ENCODE results near the gene PDE10A.

PDE10A gene

DNA sequence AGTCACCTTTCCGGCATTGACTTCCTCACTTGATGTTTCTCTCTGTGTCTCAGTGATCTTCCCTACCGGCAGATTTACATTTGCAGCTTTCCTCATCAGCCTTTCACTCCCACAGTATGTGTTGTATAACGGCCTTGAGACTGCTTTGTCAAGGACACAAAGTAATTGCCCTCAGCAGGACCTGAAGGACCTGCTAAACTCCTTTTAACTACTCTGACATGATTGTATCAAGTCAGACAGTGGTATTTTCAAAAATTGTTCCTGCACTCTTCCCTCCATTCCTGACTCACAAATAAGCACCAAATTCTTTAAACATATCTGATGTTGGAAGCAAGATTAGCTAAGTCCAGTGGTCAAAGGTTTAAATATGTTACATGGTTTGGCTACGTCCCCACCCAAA, 62.4 kb downstream of the PDE10A start:
- no peak for TF ChIP-seq CTCF (IDR thresholded peaks at IDR 0.05)

DNA sequence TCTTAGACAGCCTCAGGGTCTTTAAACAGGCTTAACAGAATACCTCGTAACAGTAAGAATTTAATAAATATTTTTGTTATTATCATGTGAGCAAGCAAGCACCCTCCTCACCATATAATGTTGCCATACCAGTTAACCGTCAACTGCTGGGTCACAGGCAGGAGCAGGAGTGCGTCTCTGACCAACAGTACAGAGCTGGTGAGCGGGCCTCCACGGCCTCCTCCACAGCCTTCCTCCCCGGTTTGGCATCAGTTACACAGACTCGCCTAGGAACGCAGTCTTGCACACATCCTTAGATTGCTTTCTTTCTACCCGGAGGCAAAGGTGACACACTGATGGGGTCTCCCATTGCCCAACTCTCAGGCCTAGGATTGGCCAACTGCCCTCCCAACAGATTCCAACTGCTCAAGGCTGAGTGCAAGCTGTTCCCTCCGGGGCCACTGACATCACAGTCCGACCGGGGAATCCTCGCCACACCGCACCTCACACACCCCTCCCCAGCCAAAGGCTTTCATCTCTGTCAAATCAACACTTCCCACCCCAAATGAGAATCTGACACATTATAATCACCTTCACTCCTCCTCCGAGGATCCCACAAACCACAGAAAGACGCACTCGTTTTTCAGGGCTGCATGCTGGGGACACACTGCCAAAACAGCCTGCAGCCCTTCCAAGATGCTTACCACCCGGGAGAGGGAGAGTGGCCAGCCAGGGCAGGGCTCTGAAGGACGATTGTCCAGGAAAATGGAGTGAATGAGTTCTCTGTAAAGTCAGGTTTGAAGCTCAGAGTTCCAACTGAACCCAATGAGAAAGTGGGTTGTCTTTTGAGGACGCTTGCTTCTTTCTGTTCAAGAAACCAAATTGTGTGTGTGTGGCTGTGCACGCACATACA, 63.2 kb downstream of the PDE10A start:
- TF ChIP-seq CTCF (IDR thresholded peaks at IDR 0.05) = no peak

DNA sequence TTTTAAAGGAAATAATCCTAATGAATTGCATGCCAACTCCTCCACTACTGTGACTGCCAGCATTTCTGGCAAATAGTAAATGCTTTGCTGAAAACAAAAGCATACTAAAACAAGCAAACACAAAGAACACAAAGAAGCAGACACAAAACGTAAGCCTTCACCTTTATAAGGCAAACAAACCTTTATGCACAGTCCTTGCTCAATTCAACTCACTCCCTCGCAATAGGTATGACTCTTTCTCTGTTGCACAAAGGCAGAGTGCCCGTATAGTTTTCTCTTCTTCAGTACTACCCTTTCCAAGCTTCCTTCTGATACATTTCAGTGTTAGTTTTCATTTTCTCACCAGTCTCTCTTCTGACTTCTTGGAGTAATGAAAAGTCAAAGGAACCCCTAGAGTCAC, 63.9 kb downstream of the PDE10A start:
- no peak for TF ChIP-seq CTCF (IDR thresholded peaks at IDR 0.05)

DNA sequence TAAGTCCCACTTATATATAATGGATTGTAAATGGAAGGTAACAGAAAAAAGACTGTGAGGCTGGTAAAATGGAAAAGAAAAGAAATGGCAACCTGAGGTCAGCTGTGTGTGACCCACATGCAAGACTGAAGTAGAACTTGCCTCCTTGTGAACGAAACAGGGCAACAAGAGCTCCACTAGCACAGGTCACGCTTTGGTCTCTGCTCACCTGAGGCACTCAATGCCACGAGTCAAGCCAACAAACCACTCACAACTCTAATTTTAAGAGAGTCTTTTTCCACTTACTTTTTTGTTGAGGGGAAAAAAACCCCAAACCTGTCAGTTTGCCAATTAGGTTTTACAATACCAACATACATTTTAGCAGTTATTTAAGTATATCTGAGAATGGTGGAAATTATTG, 65.2 kb downstream of the PDE10A start:
- TF ChIP-seq CTCF (IDR thresholded peaks at IDR 0.05) = no peak

DNA sequence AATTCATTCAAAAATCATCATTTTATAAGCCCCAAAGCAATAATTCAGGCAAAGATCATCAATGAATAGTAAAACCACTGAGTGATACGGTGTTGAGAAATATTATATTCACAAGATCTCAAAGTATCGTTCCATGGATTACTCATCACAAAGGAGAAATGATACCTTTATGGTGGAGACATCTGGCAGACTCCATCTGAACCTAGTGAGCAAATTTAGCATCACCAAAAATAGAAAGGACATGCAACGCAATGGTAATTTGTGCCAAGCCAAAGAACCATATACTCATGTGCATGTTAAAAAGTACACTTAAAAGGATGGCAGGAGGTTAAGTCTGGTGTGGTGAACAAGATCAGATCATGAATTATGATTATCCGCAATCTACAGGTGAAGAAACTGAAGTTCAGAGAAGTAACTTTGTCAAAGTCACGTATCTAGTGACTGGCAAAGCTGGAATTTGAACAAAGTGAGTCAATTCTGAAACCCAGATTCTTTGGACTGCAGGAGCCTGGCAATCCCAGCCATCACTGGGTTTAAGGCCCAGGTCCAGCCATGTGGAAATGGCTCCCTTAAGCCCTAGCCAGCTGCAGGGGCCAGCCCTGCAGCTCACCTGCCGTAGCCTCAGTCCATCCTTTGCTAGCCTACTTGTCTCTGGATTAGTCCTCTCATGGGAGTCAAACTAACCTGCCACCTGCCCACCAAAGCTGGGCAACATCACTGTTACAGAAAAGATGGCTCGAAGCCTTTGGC, 68.3 kb downstream of the PDE10A start:
- TF ChIP-seq CTCF (IDR thresholded peaks at IDR 0.05) = no peak

- no peak for TF ChIP-seq CTCF (IDR thresholded peaks at IDR 0.05)
These were observed 74.5 kb downstream of the PDE10A start for GRCh38 chr6:165588515-165588914.

- TF ChIP-seq CTCF (IDR thresholded peaks at IDR 0.05) = no peak
These were observed 75.8 kb downstream of the PDE10A start for GRCh38 chr6:165587206-165587605.
